ENCODE data around the gene INPP4B. TPM values are rescaled to one million over a fixed set of nuclear protein-coding genes. Genes with fewer than 3 reads are reported as not detected.

Gene INPP4B
- total RNA-seq, 1 experiment from 2014 or later = 3.4 TPM

DNA sequence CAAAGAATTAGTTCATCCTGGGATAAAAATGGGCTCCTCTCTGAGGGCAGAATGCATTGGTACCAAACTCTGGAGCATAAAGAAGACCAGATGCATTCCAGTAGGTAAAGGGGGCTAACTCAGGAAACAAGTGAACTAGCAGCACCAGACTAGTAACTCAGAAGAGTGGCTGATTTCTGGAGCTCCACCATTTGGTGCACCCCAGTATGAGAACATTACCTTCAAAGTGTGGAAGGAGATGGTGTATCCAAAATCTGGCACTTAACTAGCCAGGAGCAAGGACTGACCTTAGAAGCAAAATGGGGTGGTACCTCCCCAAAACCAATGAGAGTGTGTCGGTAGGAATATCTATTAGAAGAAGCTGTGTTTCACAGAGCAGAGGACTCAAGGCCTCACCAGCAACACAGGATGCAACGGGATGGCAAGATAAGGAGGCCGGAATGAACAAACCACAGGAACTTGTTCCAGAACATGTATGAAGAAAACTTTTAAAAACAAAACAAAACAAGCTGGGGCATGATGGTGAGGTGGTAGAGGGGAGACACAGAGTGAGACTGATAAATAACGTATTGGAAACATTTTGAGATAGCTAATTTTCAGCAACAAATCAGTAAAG, 142.3 kb downstream of the INPP4B start:
- Histone ChIP-seq H3K9me3 (replicated peaks) (no peaks in the 10 kb centered on the region), H3K27ac (no peak overlapping the region), H3K4me3 (no peak overlapping the region)

DNA sequence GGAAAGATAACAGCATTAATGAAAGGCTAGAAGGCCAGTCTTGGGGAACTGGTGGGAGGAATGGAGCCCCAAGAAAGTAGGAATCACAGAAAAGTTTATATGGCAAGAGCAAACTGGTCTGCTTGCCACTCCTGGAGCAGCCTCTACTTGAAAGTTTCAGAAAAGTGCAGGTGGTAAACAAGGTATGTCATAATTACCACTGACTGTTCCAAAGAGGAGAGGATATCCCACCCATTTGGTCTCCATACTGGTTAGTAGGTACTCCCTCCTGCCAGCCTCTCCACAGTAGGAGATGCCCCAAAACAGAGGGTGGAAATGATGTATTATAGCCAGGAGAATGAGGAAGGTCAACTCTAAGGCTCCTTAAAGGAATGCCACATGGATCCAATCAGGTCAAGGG, 145.1 kb downstream of the INPP4B start:
- no peak for DNase-seq (ENCODE audit: low read depth in 1 of 2, low spot score in 2 of 2)
- H3K4me1 ChIP-seq (replicated peaks) = no peaks in the 10 kb centered on the region
- no peaks in the 10 kb centered on the region for H3K27me3 ChIP-seq (replicated peaks)
- H3K4me3 ChIP-seq = no peak overlapping the region
- H3K9me3 ChIP-seq (replicated peaks) = no peaks in the 10 kb centered on the region
- H3K36me3 ChIP-seq = no peaks in the 10 kb centered on the region
- no peak overlapping the region for H3K27ac ChIP-seq

More for the DNA sequence above, 142.3 kb downstream of the INPP4B start:
- Histone ChIP-seq H3K4me1 (replicated peaks) (no peaks in the 10 kb centered on the region), H3K27me3 (replicated peaks) (no peaks in the 10 kb centered on the region), H3K36me3 (no peaks in the 10 kb centered on the region)
- no peak for DNase-seq (ENCODE audit: low read depth in 1 of 2, low spot score in 2 of 2)

DNA sequence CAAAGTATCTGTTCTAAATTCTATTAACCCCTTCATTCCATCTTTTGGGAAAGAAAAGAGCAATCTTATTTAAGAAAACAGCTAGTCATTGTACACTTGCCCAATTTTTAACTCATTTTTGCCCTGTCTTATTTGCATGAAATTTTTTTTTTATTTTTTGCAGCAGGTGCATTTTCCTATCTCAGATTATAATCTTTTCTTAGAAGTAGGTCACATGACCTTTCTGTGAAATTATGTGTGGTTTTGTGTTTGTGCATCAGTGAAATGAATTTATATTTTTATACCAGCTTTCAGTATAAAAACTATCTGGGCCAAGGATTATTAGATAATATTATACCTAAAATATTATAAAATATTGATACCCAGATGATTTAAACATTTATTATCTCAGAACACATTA, 145.6 kb downstream of the INPP4B start:
- no peaks in the 10 kb centered on the region for H3K4me1 ChIP-seq (replicated peaks)
- no peaks in the 10 kb centered on the region for H3K9me3 ChIP-seq (replicated peaks)
- H3K36me3 ChIP-seq = no peaks in the 10 kb centered on the region
- no peak for DNase-seq (ENCODE audit: low read depth in 1 of 2, low spot score in 2 of 2)
- H3K27me3 ChIP-seq (replicated peaks) = no peaks in the 10 kb centered on the region
- no peak overlapping the region for H3K4me3 ChIP-seq
- H3K27ac ChIP-seq = no peak overlapping the region

DNA sequence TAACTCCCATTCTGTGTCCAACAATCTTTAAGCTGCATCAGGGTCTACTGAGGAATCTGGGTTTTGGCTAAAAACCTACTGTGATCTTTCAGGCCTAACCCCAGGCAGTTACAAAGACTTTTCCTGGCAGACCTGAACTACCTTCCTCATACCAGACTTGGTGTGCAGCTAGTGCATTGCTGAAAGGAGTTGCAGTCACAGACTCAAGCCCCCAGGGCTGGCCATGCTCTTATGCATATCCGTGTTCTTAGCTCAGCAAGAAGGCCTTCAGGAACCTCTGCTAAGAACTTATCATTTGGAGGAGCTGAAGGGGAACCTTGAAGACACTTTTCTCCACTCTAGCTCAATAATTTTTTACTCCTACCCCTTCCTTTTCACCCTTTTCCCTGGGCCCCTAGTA, 147.5 kb downstream of the INPP4B start:
- Histone ChIP-seq H3K27me3 (replicated peaks) (no peaks in the 10 kb centered on the region), H3K4me1 (replicated peaks) (no peaks in the 10 kb centered on the region), H3K27ac (no peak overlapping the region), H3K9me3 (replicated peaks) (no peaks in the 10 kb centered on the region), H3K4me3 (no peak overlapping the region), H3K36me3 (no peaks in the 10 kb centered on the region)
- DNase-seq (ENCODE audit: low read depth in 1 of 2, low spot score in 2 of 2) = no peak

- Histone ChIP-seq H3K36me3 (no peaks in the 10 kb centered on the region), H3K27me3 (replicated peaks) (no peaks in the 10 kb centered on the region), H3K4me3 (no peak overlapping the region), H3K4me1 (replicated peaks) (no peaks in the 10 kb centered on the region), H3K27ac (no peak overlapping the region), H3K9me3 (replicated peaks) (no peaks in the 10 kb centered on the region)
- no peak for DNase-seq (ENCODE audit: low read depth in 1 of 2, low spot score in 2 of 2)
Observed at GRCh38 chr4:142697928-142698327, 148.2 kb downstream of the INPP4B start.

GRCh38 chr4:142697320-142697719, 148.8 kb downstream of the INPP4B start:
- Histone ChIP-seq H3K27ac (no peak overlapping the region), H3K36me3 (no peaks in the 10 kb centered on the region), H3K27me3 (replicated peaks) (no peaks in the 10 kb centered on the region), H3K4me3 (no peak overlapping the region), H3K9me3 (replicated peaks) (no peaks in the 10 kb centered on the region), H3K4me1 (replicated peaks) (no peaks in the 10 kb centered on the region)
- no peak for DNase-seq (ENCODE audit: low read depth in 1 of 2, low spot score in 2 of 2)

- no peaks in the 10 kb centered on the region for H3K27me3 ChIP-seq (replicated peaks)
- no peak for DNase-seq (ENCODE audit: low read depth in 1 of 2, low spot score in 2 of 2)
- H3K9me3 ChIP-seq (replicated peaks) = no peaks in the 10 kb centered on the region
- no peak overlapping the region for H3K27ac ChIP-seq
- H3K4me1 ChIP-seq (replicated peaks) = no peaks in the 10 kb centered on the region
- no peak overlapping the region for H3K4me3 ChIP-seq
- H3K36me3 ChIP-seq = no peaks in the 10 kb centered on the region
Observed at GRCh38 chr4:142696334-142697122, 149.6 kb downstream of the INPP4B start.

DNA sequence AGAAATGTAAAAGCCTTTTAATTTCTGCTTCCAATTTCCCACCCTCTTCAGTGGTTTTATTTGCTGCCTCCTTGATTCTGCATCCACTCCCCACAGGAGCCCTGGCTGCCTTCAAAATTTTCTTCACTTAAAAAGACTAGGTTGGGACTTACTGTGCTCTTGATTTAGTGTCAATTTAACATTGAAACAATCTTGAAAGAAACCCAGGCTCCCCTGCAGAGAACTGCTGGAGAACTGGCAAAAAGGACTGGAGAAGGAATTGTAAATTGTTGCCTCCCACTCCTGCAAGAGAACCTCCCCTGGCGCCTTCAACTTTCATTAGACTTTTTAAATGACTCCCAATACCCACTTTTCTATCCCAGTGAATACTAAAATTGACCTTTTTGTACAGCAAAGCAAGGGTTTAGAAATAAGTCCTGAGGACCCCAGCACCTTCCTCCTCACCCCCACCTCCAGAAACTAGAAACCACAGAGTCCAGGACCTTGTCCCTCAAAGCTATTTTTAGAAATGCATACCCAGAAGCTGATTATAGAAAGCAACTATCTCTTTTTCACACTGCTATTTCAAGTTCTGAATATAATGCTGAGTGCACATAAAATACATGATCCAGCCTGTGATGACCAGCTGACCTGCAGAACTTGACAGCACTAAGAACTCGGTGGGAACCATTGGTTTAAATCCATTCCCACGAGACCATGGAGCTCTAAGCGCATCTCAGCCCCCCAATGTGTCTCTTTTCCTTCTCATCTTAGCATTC, 155.5 kb downstream of the INPP4B start:
- H3K27me3 ChIP-seq (replicated peaks) = no peaks in the 10 kb centered on the region
- H3K4me1 ChIP-seq (replicated peaks) = no peaks in the 10 kb centered on the region
- no peak overlapping the region for H3K27ac ChIP-seq
- H3K9me3 ChIP-seq (replicated peaks) = no peaks in the 10 kb centered on the region
- no peak for DNase-seq (ENCODE audit: low read depth in 1 of 2, low spot score in 2 of 2)
- no peaks in the 10 kb centered on the region for H3K36me3 ChIP-seq
- no peak overlapping the region for H3K4me3 ChIP-seq

GRCh38 chr4:142687547-142688275, 158.4 kb downstream of the INPP4B start:
- Histone ChIP-seq H3K27me3 (replicated peaks) (no peaks in the 10 kb centered on the region), H3K9me3 (replicated peaks) (no peaks in the 10 kb centered on the region), H3K27ac (no peak overlapping the region), H3K4me1 (replicated peaks) (no peaks in the 10 kb centered on the region), H3K36me3 (no peaks in the 10 kb centered on the region), H3K4me3 (no peak overlapping the region)
- no peak for DNase-seq (ENCODE audit: low read depth in 1 of 2, low spot score in 2 of 2)

- Histone ChIP-seq H3K9me3 (replicated peaks) (no peaks in the 10 kb centered on the region), H3K36me3 (no peaks in the 10 kb centered on the region), H3K4me3 (no peak overlapping the region), H3K27me3 (replicated peaks) (no peaks in the 10 kb centered on the region), H3K4me1 (replicated peaks) (no peaks in the 10 kb centered on the region), H3K27ac (no peak overlapping the region)
- DNase-seq (ENCODE audit: low read depth in 1 of 2, low spot score in 2 of 2) = no peak
Observed at GRCh38 chr4:142686081-142686480, 160.0 kb downstream of the INPP4B start.

GRCh38 chr4:142683997-142684396, 162.1 kb downstream of the INPP4B start:
- Histone ChIP-seq H3K27me3 (replicated peaks) (no peaks in the 10 kb centered on the region), H3K36me3 (no peaks in the 10 kb centered on the region), H3K9me3 (replicated peaks) (no peaks in the 10 kb centered on the region), H3K4me3 (no peak overlapping the region), H3K4me1 (replicated peaks) (no peaks in the 10 kb centered on the region), H3K27ac (no peak overlapping the region)
- DNase-seq (ENCODE audit: low read depth in 1 of 2, low spot score in 2 of 2) = no peak

- H3K4me3 ChIP-seq = no peak overlapping the region
- DNase-seq (ENCODE audit: low read depth in 1 of 2, low spot score in 2 of 2) = no peak
- H3K27ac ChIP-seq = no peak overlapping the region
Observed at GRCh38 chr4:142683503-142683902, 162.6 kb downstream of the INPP4B start.

DNA sequence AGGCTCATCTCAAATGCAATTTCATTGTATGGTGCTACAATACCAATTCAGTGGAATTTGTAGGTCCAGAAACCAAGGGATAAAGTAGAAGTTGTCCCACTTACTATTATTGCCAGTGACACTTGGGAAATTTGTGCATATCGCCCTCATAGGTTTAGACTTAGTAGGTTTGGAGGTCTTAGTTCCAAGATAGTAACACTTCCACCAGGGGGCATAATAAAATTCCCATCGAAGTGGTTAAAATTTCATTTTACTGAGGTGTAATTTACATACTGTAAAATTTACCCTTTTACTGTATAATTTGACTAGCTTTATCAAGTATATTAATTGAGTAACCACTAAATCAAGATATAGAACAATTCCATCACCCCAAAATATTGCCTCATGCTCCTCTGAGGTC, 174.6 kb downstream of the INPP4B start:
- H3K4me1 ChIP-seq (replicated peaks) = no peaks in the 10 kb centered on the region
- DNase-seq (ENCODE audit: low read depth in 1 of 2, low spot score in 2 of 2) = no peak
- H3K27ac ChIP-seq = no peak overlapping the region
- H3K27me3 ChIP-seq (replicated peaks) = no peaks in the 10 kb centered on the region
- no peaks in the 10 kb centered on the region for H3K36me3 ChIP-seq
- H3K4me3 ChIP-seq = no peak overlapping the region
- peaks cover 3% of the 10 kb centered on the region; the same call in 1 of the 2 replicates for H3K9me3 ChIP-seq (replicated peaks)

More at GRCh38 chr4:142683503-142683902, 162.6 kb downstream of the INPP4B start:
- H3K36me3 ChIP-seq = no peaks in the 10 kb centered on the region
- no peaks in the 10 kb centered on the region for H3K9me3 ChIP-seq (replicated peaks)
- no peaks in the 10 kb centered on the region for H3K4me1 ChIP-seq (replicated peaks)
- H3K27me3 ChIP-seq (replicated peaks) = no peaks in the 10 kb centered on the region

Data from SJSA1 (cell line).